PC-3 (cell line): Measurements from ENCODE around the gene WFDC10A.

Experiments
- EZH2 ChIP-seq: fragments of 300-600 bp; sonication (generic); IDR thresholded peaks from one replicate; pipeline ENCODE4 v1.6.1; 2017; ENCODE audit warnings: antibody characterized with exemption, mild to moderate bottlenecking, low read length; ENCODE audit not compliant: unreplicated experiment
- EZH2phosphoT487 ChIP-seq: fragments of 300-600 bp; sonication (generic); IDR thresholded peaks from 2 replicates; pipeline ENCODE4 v1.6.1; 2018; ENCODE audit warnings: mild to moderate bottlenecking, antibody characterized with exemption, low read length, borderline replicate concordance
- TF ChIP-seq, protein P1 (sequence below): fragments of 300-600 bp; sonication (generic); conservative IDR thresholded peaks from 2 replicates; pipeline ENCODE4 v1.5.1; 2017; ENCODE audit warnings: antibody characterized with exemption, low read depth, mild to moderate bottlenecking, low read length

DNA sequence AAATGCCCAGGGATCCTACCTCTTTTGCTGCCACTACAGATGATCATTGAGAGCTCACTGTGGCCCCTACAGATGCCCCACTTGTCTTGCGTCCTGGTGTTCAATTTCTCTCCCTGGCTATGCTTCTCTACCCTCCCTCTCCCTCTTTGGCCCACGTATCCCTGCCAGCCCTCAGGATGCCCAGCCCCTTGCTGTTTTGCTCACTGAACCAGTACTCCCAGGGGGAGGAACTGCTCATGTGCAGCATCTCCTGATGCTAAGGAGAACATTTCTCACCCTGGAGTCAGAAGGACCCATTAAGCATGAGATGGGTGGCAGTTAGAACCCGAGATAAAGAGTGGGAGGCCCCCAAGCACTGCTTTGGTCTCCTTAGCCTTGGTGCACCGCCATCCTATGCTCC, 1.6 kb downstream of the WFDC10A start, which contains the start of gene WFDC9:
- TF ChIP-seq, protein P1, sequence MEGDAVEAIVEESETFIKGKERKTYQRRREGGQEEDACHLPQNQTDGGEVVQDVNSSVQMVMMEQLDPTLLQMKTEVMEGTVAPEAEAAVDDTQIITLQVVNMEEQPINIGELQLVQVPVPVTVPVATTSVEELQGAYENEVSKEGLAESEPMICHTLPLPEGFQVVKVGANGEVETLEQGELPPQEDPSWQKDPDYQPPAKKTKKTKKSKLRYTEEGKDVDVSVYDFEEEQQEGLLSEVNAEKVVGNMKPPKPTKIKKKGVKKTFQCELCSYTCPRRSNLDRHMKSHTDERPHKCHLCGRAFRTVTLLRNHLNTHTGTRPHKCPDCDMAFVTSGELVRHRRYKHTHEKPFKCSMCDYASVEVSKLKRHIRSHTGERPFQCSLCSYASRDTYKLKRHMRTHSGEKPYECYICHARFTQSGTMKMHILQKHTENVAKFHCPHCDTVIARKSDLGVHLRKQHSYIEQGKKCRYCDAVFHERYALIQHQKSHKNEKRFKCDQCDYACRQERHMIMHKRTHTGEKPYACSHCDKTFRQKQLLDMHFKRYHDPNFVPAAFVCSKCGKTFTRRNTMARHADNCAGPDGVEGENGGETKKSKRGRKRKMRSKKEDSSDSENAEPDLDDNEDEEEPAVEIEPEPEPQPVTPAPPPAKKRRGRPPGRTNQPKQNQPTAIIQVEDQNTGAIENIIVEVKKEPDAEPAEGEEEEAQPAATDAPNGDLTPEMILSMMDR: no peak
- TF ChIP-seq EZH2 (no peak), EZH2phosphoT487 (no peak)
